DLD1 (cell line): Measurements from ENCODE around the gene ALPP.

ENCODE experiments used
- in situ Hi-C: cut with HindIII; loops from 2 replicates; pipeline ENCODE4 v1.10.0; 2017; ENCODE audit warnings: low sequenced_read_pairs

ALPP gene

GRCh38 chr2:232340171-232340935, 38.2 kb upstream of the ALPP start:
- in situ Hi-C loops, result no loop called here

- in situ Hi-C loops, result no loop called here
These were observed 37.4 kb upstream of the ALPP start for GRCh38 chr2:232341061-232341738.

- in situ Hi-C loops, result no loop called here
These were observed 36.8 kb upstream of the ALPP start for GRCh38 chr2:232341739-232342126.

- in situ Hi-C loops, result no loop called here
These were observed 35.7 kb upstream of the ALPP start for GRCh38 chr2:232342635-232343565.

GRCh38 chr2:232343821-232344220, 34.7 kb upstream of the ALPP start:
- in situ Hi-C loops, result no loop called here

- in situ Hi-C loops, result no loop called here
These were observed 33.3 kb upstream of the ALPP start for GRCh38 chr2:232345251-232345650.

GRCh38 chr2:232347369-232347768, 31.2 kb upstream of the ALPP start:
- in situ Hi-C loops, result no loop called here

GRCh38 chr2:232348936-232349335, 29.6 kb upstream of the ALPP start:
- in situ Hi-C loops, result no loop called here

- in situ Hi-C loops, result no loop called here
These were observed 29.0 kb upstream of the ALPP start for GRCh38 chr2:232349546-232349945.

GRCh38 chr2:232349946-232350635, 28.5 kb upstream of the ALPP start:
- in situ Hi-C loops, result no loop called here

- in situ Hi-C loops, result no loop called here
These were observed 27.5 kb upstream of the ALPP start for GRCh38 chr2:232350804-232351685.

GRCh38 chr2:232351686-232352510, 26.7 kb upstream of the ALPP start:
- in situ Hi-C loops, result no loop called here

GRCh38 chr2:232352511-232353091, 25.9 kb upstream of the ALPP start:
- in situ Hi-C loops, result no loop called here

- in situ Hi-C loops, result no loop called here
These were observed 25.5 kb upstream of the ALPP start for GRCh38 chr2:232353096-232353495.

GRCh38 chr2:232353660-232354059, 24.9 kb upstream of the ALPP start:
- in situ Hi-C loops, result no loop called here

GRCh38 chr2:232354069-232354468, 24.5 kb upstream of the ALPP start:
- in situ Hi-C loops, result no loop called here

- in situ Hi-C loops, result no loop called here
These were observed 16.9 kb upstream of the ALPP start for GRCh38 chr2:232361646-232362045.

GRCh38 chr2:232362174-232362900, 16.2 kb upstream of the ALPP start:
- in situ Hi-C loops, result no loop called here
